Left colon (tissue), 2 donors: ENCODE results near the gene TBL1XR1. TPM values are rescaled to one million over a fixed set of nuclear protein-coding genes. Genes with fewer than 3 reads are reported as not detected.
"Not testable (repeated sequence)": the region's sequence is repeated elsewhere in the genome, so short reads cannot be mapped to it uniquely, and the experiment has no call there.

Source experiments
- ATAC-seq: fragments of 200-7000 bp; cut with Tn5 transposase; one replicate; pipeline ENCODE4 v1.9.1; 2020; ENCODE audit warnings: mild to moderate bottlenecking, moderate library complexity
- DNase-seq, 2 donors: peaks; one replicate each; pipeline ENCODE4 v3.0.0-alpha.2; 2020
- intact Hi-C, 2 donors: fragments of 100-400 bp; cut with DNase I in 1 of 2; cut with micrococcal nuclease in 1 of 2; formaldehyde crosslinking; loops; one replicate each; pipeline versions ENCODE4 v1.11.2 to v1.14.0; 2022; cut with DNase I, micrococcal nuclease
- total RNA-seq, 2 donors: library from RNA; stranded (reverse); fragmentation: NEBNext Ultra II Directional; extraction: Animal tissue kit (Norgen Biotek cat#: 25700); gene quantifications; one replicate each; pipeline ENCODE4 v1.2.1, GENCODE V29; 2021
- donor health status: DM: no; HTN: no; CAD: no.
- donor health status: DM: yes; HTN: yes; CAD: no.

TBL1XR1 gene
- total RNA-seq, 2 donors from 2014 or later, result 165 to 186 TPM

- ATAC-seq (peak; percentile 24), DNase-seq (no peak)
- intact Hi-C loops, result no loop called here
These were observed 13.6 kb upstream of the TBL1XR1 start for GRCh38 chr3:177210744-177211502.

- ATAC-seq, result no peak
- intact Hi-C loops, result no loop called here
These were observed 12.2 kb upstream of the TBL1XR1 start for GRCh38 chr3:177209509-177209908.

DNA sequence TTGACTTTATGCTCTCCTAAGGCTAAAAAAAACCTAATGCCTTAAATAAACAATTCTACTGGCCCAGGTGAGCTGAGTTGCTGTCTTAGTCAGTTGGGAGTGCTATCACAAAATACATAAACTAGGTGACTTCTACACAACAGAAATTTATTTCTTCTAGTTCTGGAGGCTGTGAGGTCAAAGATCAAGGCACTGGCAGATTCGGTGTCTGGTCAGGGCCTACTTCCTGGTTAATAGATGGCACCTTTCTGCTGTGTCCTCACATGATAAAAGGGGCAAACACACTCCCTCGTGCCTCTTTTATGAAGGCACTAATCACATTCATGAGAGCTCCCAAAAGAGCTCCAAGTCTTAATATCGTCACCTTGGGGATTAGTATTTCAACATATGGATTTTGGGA lies 11.5 kb upstream of the TBL1XR1 start:
- DNase-seq (no peak), ATAC-seq (peak; percentile 4)
- intact Hi-C loops, result no loop called here

More at GRCh38 chr3:177209509-177209908, 12.2 kb upstream of the TBL1XR1 start:
- no peak for DNase-seq

DNA sequence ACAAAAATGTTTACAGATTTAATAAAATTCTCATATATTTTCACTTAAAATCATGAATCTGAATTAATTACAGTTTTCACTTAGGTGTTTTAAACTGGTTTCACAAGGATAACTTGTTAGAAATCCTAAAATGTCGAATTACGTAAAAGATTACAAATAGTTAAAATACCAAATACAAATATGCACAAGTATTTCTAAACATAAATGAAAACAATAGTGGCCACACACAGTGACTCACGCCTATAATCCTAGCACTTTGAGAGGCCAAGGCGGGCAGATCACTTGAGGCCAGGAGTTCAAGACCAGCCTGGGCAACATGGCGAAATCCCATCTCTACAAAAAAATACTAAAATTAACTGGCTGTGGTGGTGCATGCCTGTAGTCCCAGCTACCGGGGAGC lies 10.9 kb upstream of the TBL1XR1 start:
- DNase-seq, result no peak
- ATAC-seq, result no peak

GRCh38 chr3:177206936-177207335 lies 9.7 kb upstream of the TBL1XR1 start:
- no peak for DNase-seq
- intact Hi-C loops, result no loop called here

More for the DNA sequence above, 10.9 kb upstream of the TBL1XR1 start:
- intact Hi-C loops, result no loop called here

DNA sequence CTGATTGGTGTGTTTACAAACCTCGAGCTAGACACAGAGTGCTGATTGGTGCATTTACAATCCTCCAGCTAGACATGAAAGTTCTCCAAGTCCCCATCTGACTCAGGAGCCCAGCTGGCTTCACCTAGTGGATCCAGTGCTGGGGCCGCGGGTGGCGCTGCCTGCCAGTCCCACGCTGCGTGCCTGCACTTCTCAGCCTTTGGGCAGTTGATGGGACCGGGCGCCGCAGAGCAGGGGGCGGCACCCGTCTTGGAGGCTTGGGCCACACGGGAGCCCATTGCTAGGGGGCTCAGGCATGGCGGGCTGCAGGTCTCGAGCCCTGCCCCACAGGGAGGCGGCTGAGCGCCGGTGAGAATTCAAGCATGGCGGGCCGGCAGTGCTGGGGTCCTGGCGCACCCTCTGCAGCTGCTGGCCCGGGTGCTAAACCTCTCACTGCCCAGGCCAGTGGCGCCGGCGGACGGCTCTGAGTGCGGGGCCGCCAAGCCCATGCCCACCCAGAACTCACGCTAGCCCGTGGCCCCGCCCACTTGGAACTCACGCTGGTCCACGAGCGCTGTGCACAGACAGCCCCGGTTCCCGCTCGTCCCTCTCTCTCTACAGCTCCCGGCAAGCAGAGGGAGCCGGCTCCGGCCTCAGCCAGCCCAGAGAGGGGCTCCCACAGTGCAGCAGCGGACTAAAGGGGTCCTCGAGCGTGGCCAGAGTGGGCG lies 6.6 kb upstream of the TBL1XR1 start:
- intact Hi-C loops, result no loop called here
- DNase-seq, result no peak
- no peak for ATAC-seq

More at GRCh38 chr3:177206936-177207335, 9.7 kb upstream of the TBL1XR1 start:
- ATAC-seq, result no peak

DNA sequence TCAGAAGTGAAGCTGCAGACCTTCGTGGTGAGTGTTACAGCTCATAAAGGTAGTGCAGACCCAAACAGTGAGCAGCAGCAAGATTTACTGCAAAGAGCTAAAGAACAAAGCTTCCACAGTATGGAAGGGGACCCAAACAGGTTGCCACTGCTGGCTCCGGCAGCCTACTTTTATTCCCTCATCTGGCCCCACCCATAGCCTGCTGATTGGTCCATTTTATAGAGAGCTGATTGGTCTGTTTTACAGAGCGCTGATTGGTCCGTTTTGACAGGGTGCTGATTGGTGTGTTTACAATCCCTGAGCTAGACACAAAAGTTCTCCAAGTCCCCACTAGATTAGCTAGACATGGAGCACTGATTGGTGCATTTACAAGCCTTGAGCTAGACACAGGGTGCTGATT lies 5.7 kb upstream of the TBL1XR1 start:
- DNase-seq, ATAC-seq, intact Hi-C loops: not testable (repeated sequence)

DNA sequence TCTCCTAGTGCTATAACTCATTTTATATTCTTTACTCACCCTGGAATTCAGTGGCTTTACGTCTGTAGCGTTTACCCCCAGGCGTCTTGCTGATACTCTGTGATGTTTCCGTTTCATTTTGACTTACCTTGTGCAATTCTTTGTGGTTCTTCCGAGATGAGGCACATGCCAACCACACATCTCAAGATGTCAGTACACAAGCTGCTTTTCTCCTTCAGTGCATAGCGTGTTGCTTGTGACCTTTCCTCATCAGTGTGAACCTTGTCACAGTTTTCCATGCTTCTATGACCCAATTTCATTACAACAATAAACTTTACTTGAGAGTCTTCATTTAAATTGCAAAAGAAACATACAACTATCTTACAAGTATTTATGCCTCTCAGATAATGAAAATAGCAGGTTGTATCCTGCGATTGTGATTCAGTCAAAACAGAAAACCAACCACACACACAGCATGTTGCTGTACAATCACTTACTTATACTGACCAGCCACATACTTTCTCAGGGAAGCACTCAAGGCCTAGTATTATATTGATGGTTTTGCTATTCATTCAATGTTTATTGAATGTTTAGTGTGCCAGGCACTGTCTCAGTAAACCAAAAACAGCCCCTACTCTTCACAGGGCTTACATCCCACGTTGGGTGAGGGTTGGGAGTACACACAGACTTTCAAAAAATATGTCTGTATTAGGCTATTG lies 4.6 kb upstream of the TBL1XR1 start:
- intact Hi-C loops, result no loop called here
- DNase-seq (no peak), ATAC-seq (no peak)

GRCh38 chr3:177199206-177199760 lies 2.0 kb upstream of the TBL1XR1 start:
- intact Hi-C loops, result loop anchor here (5.0 to 10.0 kb wide), 2 partner anchors 144 to 158 kb away; no protein-coding TSS in a partner anchor
- ATAC-seq (no peak), DNase-seq (no peak)

- intact Hi-C loops, result loop anchor here (5.0 to 10.0 kb wide), 2 partner anchors 143 to 159 kb away; no protein-coding TSS in a partner anchor
These were observed 612 bp upstream of the TBL1XR1 start for GRCh38 chr3:177197727-177198460.

DNA sequence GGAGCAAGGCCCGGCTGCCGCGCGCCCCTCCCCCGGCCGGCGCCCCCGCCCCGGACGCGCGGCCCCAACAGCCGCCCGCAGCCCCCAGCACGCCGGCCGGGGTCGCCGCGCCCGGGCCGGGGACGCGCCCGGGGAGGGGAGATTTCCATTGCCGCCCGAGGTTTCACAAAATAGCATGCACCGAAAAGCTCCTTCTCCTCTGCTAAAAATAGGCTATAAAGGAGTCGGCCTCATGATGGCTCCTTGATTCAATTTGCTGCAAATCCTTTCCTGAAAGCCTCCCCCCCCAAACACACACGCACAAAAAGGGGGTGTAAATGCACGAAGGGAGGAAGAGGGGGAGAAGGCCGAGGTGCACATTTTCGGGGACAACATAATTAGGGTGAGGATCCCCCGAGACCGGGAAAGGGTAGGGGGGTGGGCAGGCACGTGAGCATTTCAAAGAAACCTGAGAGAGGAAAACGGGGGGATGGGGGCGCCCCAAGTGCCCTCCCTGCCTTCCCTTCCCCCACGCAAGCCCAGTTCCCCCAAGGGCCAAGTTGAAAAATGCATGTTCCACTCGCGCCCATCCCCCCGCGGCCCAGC lies 734 bp downstream of the TBL1XR1 start:
- intact Hi-C loops, result loop anchor here (5.0 to 10.0 kb wide), 2 partner anchors 142 to 161 kb away; no protein-coding TSS in a partner anchor

More at GRCh38 chr3:177197727-177198460, 612 bp upstream of the TBL1XR1 start:
- ATAC-seq (peak; percentile 73), DNase-seq (peak; percentile 69 to 82)

GRCh38 chr3:177196008-177196455 lies 1.2 kb downstream of the TBL1XR1 start:
- ATAC-seq, result peak; percentile 32
- intact Hi-C loops, result loop anchor here (5.0 to 10.0 kb wide), 2 partner anchors 141 to 161 kb away; no protein-coding TSS in a partner anchor
- DNase-seq, result peak in 1 of 2 donors; percentile 32

More for the DNA sequence above, 734 bp downstream of the TBL1XR1 start:
- ATAC-seq, result no peak
- peak in 1 of 2 donors; percentile 54 for DNase-seq

DNA sequence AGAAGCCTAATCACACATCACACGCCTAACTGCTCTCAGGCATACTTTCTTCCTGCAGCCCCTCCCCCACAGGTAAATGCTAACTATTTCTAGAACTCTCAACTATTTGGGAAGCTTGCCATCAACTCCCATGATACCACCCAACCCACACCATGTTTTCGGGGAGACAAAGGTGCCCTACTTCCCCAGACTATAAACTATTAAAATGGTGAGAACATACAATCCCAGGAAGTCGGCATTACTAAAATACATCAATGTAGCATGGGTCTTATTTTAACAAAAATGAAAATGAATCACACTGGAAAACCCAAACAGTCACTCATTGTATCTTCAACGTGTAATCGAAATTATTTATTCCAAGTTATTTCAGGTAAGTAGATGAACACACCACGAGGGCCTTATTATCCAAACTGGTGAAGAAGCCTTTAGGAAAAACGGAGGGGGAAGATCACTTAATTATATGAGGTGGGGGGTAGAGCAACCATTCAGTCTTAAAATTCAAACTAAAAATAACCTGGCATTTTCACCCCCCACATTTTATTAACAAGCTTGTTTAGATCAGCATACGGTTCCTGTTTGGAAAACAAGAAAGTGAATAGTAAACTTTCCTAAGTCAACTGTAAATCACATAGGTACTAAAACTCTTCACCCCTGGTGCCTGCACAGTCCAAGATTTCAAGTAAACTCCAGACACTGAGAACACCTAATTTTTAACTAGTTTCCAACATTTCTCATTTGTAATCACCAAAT lies 1.9 kb downstream of the TBL1XR1 start:
- intact Hi-C loops, result loop anchor here (5.0 to 10.0 kb wide), 2 partner anchors 141 to 162 kb away; no protein-coding TSS in a partner anchor

GRCh38 chr3:177194299-177194698 lies 3.0 kb downstream of the TBL1XR1 start:
- ATAC-seq (no peak), DNase-seq (no peak)
- intact Hi-C loops, result loop anchor here (5.0 to 10.0 kb wide), 2 partner anchors 137 to 139 kb away; no protein-coding TSS in a partner anchor

More for the DNA sequence above, 1.9 kb downstream of the TBL1XR1 start:
- DNase-seq (peak; percentile 42 to 59), ATAC-seq (no peak)

DNA sequence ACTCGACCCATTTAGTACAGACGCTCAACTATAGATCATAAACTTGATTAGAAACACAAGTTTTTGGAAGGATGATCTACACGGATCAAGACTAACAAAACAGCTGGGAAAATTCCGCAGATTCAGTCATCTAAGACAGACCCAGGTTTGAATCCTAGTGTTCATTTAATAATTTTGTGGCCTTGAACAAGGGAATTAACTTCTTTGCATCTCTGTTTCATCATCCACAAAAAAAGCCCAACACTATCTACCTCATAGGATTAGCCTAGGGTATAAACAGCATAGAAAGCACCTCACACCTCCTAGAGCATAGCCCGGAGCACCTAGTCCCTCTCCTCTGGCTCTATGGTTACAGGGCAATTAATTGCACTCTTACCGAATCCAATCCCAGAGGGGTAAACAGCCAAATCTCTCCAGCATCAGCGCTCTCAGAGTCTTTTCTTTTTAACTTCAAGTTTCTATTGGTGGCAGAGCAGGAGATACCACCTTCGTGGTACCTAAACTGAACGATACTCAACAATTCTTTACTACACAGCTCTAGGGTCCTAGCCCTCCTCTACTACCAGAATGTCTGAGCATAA lies 3.5 kb downstream of the TBL1XR1 start:
- ATAC-seq (no peak), DNase-seq (peak in 1 of 2 donors; percentile 8)
- intact Hi-C loops, result loop anchor here (5.0 to 10.0 kb wide), 2 partner anchors 136 to 139 kb away; no protein-coding TSS in a partner anchor

DNA sequence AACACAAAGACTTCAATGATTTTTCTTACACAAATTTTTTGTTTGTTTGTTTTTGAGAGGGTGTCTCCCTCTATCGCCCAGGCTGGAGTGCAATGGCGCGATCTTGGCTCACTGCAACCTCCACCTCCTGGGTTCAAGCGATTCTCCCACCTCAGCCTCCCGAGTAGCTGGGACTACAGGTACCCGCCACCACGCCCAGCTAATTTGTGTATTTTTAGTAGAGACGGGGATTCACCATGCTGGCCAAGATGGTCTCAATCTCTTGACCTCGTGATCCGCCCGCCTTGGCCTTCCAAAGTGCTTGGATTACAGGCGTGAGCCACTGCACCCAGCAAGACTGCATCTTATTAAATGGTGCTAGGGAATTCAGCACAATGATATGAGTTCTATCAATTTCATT lies 4.0 kb downstream of the TBL1XR1 start:
- DNase-seq, result peak in 1 of 2 donors; percentile 20
- intact Hi-C loops, result loop anchor here (5.0 to 10.0 kb wide), 2 partner anchors 136 to 138 kb away; no protein-coding TSS in a partner anchor
- not testable (repeated sequence) for ATAC-seq
